NCI-H446 treated with DMSO at 0.1 percent for 48 hours (cell line): Measurements from ENCODE around the gene PRR20B.
"Not testable (repeated sequence)": the region's sequence is repeated elsewhere in the genome, so short reads cannot be mapped to it uniquely, and the experiment has no call there.

Experiments used
- DNase-seq: peaks from one replicate; lab custom pipeline; 2025; lab: John Stamatoyannopoulos, UW

PRR20B gene

DNA sequence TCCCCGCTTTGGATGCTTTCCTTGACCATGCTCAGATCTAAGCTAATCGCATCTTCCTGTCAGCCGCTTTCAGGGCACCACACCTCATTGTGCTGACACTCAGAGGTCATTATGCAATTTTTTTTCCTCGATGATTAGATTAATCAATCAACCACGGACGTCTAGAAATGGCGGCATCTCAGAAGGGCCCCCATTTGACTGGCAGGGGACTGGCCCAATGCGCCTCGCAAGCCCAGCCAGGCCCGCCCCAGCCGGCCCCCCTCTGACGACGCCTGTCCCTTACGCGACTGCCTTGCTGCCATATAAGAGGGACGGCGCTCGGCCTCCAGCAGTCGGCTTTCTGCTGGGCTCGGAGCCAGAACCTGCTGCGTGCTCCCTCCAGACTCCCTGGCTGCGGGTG is at the start of gene PRR20B:
TSS of gene PRR20B (plus strand) at position 301 of the 400 bp plus-strand sequence. CDS start 387 bp downstream, outside the sequence.
- not testable (repeated sequence) for DNase-seq

DNA sequence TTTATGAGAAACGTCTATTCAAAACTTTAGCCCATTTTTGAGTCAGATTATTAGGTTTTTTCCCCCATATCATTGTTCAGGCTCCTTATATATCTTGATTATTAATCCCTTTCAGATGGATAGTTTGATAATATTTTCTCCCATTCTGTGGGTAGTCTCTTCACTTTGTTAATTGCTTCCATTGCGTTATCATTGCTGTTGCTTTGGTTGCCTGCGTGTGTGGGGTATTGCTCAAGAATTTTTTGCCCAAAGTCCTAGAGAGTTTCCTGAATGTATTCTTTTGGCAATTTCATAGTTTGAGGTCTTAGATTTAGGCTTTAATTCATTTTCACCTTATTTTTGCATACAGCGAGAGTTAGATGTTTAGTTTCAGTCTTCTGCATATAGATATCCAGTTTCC is 32.3 kb upstream of the PRR20B start:
- no peak for DNase-seq

DNA sequence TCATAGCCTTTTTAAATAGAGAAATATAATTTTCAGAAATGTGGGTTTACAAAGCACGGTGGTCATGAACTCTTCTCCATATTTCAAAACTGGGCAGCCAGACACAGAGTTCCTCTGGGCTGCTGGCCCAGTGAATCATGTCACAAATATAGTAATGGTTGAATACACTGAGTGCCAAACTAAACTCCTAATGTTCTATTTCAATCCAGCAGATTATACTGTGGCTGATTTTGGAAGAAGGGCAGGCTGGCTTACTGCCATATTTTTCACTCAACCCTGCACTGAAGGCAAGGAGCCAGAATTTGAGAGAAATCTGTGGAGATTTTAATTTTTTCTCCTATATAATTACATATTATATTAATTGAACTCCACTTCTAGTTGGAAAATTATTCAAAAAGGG is 23.6 kb upstream of the PRR20B start:
- DNase-seq: peak; percentile 92

DNA sequence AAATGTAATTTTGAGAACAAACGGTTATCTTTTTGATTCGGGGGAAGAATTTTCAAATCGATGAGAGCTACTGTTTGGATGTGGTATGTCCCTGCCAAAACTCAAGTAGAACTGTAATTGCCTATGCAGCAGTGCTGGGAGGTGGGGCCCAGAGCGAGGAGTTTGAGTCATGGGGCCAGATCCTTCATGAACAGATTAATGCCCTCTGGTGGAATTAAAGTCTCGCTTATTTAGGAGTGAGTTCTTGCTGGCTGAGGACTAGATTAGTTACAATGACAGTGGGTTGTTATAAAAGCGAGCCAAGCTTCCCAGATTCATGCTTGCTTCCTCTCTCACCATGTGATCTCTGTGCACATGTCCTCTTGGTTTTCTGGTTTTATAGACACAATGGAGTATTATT is 18.4 kb upstream of the PRR20B start:
- DNase-seq: no peak

DNA sequence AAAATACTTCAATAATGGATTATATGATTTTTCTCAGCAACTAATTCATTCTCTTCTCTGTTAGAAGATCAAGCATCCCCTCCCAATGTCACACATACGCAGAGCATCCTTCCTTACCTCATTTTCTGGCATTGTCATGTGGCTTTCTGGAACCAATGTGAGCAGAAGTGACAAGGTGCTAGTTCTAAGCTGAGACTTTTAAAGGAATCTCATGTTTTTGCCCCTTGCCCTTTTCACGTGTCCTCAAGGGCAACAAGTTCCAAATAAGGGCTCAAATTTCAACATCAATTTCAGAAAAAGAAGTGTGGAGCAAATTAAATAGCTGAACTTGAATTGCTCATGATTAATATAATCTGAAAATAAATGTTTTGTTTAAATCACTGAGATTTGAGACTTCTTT is 11.2 kb upstream of the PRR20B start:
- DNase-seq: no peak

DNA sequence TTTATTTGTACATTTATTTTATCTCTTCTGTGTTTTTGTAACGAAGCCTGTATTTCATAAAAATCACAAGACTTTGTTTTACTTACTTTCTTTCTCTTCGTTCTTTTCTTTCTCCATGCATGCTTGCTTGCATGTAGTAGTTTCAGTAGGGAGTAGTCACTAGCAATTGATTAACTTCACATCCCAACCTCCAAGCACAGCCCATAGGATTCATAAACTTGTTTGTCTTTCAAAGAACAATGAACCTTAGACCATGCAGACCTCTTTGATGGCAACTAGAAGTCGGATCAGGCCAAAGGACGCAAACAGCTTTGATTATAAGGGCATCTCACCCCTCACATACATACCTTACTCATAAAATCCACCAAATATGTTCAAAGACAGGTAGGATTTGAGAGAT is 9.7 kb upstream of the PRR20B start:
- no peak for DNase-seq

DNA sequence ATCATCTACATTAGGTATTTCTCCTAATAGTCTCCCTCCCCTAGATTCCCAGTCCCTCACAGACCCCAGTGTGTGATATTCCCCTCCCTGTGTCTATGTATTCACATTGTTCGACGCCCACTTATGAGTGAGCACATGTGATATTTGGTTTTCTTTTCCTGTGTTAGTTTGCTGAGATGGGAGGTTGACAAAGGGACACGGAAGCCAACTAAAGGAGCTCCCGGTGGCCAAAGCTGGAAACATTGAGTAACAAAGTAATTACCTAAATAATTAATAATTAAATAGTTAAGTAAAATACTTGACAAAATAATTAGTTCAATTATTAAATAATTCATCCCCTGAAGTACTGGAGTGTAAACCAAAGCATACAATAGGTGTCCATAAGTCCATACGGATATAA is 8.3 kb upstream of the PRR20B start:
- no peak for DNase-seq

DNA sequence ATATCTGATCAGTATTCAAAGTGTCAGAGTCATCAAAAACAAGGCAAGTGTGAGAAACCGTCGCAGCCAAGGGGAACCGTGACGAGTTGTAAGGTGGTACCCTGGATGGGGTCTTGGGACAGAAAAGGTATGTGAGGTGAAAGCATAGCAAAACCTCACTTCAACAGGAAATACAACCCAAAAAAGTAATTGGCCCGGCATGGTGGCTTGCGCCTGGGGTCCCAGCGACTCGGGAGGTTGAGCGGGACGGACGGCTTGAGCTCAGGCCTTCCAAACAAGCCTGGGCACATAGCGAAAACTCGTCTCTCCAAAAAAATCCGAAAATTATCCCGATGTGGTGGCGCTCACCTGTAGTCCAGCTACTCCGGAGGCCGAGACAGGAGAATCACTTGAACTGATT is 7.5 kb upstream of the PRR20B start:
- DNase-seq: not testable (repeated sequence)

DNA sequence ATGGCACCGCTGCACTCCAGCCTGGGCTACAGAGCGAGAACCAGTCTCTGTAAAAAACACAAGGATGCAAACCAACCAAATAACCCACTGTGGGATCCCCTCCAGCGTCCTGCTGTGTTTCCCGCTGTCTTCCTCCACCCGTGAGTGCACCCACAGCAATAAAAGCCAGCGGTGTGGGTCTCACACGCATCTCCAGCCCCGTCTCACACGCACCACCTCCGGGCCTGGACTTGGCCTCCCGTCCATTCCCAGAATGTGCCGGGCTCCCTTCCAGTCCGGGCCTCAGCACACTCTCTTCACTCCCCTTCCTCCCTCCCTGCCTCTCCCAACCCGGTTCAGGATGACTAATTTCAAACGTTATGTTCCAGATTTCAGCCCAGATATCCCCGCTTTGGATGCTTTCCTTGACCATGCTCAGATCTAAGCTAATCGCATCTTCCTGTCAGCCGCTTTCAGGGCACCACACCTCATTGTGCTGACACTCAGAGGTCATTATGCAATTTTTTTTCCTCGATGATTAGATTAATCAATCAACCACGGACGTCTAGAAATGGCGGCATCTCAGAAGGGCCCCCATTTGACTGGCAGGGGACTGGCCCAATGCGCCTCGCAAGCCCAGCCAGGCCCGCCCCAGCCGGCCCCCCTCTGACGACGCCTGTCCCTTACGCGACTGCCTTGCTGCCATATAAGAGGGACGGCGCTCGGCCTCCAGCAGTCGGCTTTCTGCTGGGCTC is 6.9 kb upstream of the PRR20B start, which contains the start of gene PRR20A:
TSS of gene PRR20A (plus strand) at position 684 of the 734 bp plus-strand sequence. CDS start 387 bp downstream, outside the sequence.
- not testable (repeated sequence) for DNase-seq

DNA sequence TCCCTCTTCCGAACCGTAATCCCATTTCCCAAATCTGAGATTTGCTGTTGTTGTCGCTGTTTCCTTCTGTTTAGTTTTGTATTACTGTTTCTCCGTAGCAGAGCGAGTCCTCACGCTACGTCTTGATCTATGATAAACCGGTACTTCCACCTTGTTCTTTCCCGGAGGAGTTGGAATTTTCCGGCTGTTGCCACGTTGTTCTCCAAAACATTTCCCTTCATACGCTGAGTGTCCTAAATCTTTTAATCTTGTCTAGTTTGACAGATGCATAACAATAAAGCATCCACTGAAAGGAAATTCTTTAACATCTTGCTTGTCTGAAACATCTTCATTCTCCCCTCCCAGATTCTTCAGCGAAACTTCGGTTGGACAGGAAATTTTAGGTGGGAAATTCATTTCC is 818 bp downstream of the PRR20B start:
- DNase-seq: not testable (repeated sequence)

DNA sequence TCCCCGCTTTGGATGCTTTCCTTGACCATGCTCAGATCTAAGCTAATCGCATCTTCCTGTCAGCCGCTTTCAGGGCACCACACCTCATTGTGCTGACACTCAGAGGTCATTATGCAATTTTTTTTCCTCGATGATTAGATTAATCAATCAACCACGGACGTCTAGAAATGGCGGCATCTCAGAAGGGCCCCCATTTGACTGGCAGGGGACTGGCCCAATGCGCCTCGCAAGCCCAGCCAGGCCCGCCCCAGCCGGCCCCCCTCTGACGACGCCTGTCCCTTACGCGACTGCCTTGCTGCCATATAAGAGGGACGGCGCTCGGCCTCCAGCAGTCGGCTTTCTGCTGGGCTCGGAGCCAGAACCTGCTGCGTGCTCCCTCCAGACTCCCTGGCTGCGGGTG is 6.5 kb downstream of the PRR20B start, which contains the start of gene PRR20C:
TSS of gene PRR20C (plus strand) at position 301 of the 400 bp plus-strand sequence. CDS start 387 bp downstream, outside the sequence.
- not testable (repeated sequence) for DNase-seq

DNA sequence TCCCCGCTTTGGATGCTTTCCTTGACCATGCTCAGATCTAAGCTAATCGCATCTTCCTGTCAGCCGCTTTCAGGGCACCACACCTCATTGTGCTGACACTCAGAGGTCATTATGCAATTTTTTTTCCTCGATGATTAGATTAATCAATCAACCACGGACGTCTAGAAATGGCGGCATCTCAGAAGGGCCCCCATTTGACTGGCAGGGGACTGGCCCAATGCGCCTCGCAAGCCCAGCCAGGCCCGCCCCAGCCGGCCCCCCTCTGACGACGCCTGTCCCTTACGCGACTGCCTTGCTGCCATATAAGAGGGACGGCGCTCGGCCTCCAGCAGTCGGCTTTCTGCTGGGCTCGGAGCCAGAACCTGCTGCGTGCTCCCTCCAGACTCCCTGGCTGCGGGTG is 13.0 kb downstream of the PRR20B start, which contains the start of gene PRR20D:
TSS of gene PRR20D (plus strand) at position 301 of the 400 bp plus-strand sequence. CDS start 387 bp downstream, outside the sequence.
- not testable (repeated sequence) for DNase-seq

DNA sequence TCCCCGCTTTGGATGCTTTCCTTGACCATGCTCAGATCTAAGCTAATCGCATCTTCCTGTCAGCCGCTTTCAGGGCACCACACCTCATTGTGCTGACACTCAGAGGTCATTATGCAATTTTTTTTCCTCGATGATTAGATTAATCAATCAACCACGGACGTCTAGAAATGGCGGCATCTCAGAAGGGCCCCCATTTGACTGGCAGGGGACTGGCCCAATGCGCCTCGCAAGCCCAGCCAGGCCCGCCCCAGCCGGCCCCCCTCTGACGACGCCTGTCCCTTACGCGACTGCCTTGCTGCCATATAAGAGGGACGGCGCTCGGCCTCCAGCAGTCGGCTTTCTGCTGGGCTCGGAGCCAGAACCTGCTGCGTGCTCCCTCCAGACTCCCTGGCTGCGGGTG is 19.6 kb downstream of the PRR20B start, which contains the start of gene PRR20E:
TSS of gene PRR20E (plus strand) at position 301 of the 400 bp plus-strand sequence. CDS start 387 bp downstream, outside the sequence.
- DNase-seq: not testable (repeated sequence)

DNA sequence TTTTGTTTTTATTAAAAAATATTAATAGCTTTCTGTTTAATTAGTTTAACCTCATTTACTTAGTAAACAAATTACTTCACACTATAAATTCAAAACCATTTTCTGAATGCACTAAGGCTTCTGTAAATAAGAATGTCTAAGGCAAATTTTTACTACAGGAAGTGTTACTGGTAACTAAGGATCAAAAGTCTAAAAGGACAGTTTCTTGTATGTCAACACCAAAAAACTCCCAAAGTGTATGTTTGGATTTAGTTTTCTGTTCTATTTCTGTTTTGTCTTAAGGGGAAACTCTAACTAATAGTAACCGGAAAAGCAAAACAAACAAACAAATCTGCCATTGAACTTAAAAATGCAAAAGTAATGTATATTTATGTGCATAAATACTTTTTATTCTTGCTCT is 44.4 kb downstream of the PRR20B start:
- no peak for DNase-seq
